Thoracic aorta (tissue), 2 donors: Measurements from ENCODE around the gene CARS1. TPM values are rescaled to one million over a fixed set of nuclear protein-coding genes. Genes with fewer than 3 reads are reported as not detected.
A peak's percentile ranks its signal among the peaks of the same experiment; 100 is the strongest.

Source experiments
- ATAC-seq: fragments of 150-250 bp; one replicate; pipeline ENCODE4 v1.8.0; 2017; ENCODE audit warnings: low read depth; ENCODE audit not compliant: insufficient number of reproducible peaks, low FRiP score
- DNase-seq: peaks from one replicate; pipeline ENCODE4 v3.0.0-alpha.2; 2020; ENCODE audit warnings: low spot score
- H3K27ac ChIP-seq, 2 donors: fragments of 200-600 bp; sonication (generic); 1 replicate in 1 of 2; 2 replicates in 1 of 2; pipeline ENCODE4 v1.5.1; 2016; ENCODE audit warnings: mild to moderate bottlenecking in 2 of 2, moderate library complexity in 2 of 2
- H3K27me3 ChIP-seq: fragments of 200-600 bp; sonication (generic); replicated peaks from 2 replicates; pipeline ENCODE4 v1.6.0; 2016; ENCODE audit warnings: mild to moderate bottlenecking; ENCODE audit not compliant: insufficient read depth
- H3K36me3 ChIP-seq: fragments of 200-600 bp; sonication (generic); one replicate; pipeline ENCODE4 v1.5.1; 2016
- H3K4me1 ChIP-seq, 2 donors: fragments of 200-600 bp; sonication (generic); 1 replicate in 1 of 2; 2 replicates in 1 of 2; pipeline versions ENCODE4 v1.5.1 to v1.6.0; 2016; ENCODE audit warnings: low read depth in 2 of 2, mild to moderate bottlenecking in 1 of 2; ENCODE audit not compliant: control insufficient read depth in 1 of 2
- H3K4me3 ChIP-seq: fragments of 200-600 bp; sonication (generic); 2 replicates; pipeline ENCODE4 v1.5.1; 2016; ENCODE audit warnings: mild to moderate bottlenecking
- H3K9me3 ChIP-seq: fragments of 200-600 bp; sonication (generic); 2 replicates; pipeline ENCODE4 v1.5.1; 2016
- CTCF ChIP-seq: fragments of 200-600 bp; sonication (generic); IDR thresholded peaks from one replicate; pipeline ENCODE4 v1.5.1; 2019; ENCODE audit warnings: antibody characterized with exemption
- total RNA-seq, 2 donors: library from RNA; depleted of rRNA; stranded (reverse); fragments of >200 nt; gene quantifications; one replicate each; pipeline versions ENCODE4 v1.1.0 to v1.2.3, GENCODE V29; 2016

CARS1 gene
- total RNA-seq, 2 donors from 2014 or later = 38.4 to 56.5 TPM

- no peaks in the 10 kb centered on the region for H3K4me1 ChIP-seq
- peak; percentile 99 for TF ChIP-seq CTCF
- H3K9me3 ChIP-seq = no peaks in the 10 kb centered on the region
- no peak for DNase-seq
- no peak overlapping the region for H3K4me3 ChIP-seq
- no peak overlapping the region for H3K27ac ChIP-seq
- H3K27me3 ChIP-seq = no peaks in the 10 kb centered on the region
- no peak for ATAC-seq
- H3K36me3 ChIP-seq = peaks cover 26% of the 10 kb centered on the region
Measured at GRCh38 chr11:3091846-3092602, 34.8 kb upstream of the CARS1 start.

- peaks cover 26% of the 10 kb centered on the region for H3K36me3 ChIP-seq
- ATAC-seq = no peak
Measured at GRCh38 chr11:3091081-3091845, 34.0 kb upstream of the CARS1 start.

GRCh38 chr11:3090096-3090901 is 33.1 kb upstream of the CARS1 start:
- peaks cover 23% of the 10 kb centered on the region for H3K36me3 ChIP-seq
- H3K27ac ChIP-seq = no peak overlapping the region
- no peaks in the 10 kb centered on the region for H3K27me3 ChIP-seq
- ATAC-seq (no peak), DNase-seq (no peak)
- H3K9me3 ChIP-seq = no peaks in the 10 kb centered on the region
- H3K4me3 ChIP-seq = no peak overlapping the region
- no peaks in the 10 kb centered on the region for H3K4me1 ChIP-seq
- no peak for TF ChIP-seq CTCF

More at GRCh38 chr11:3091081-3091845, 34.0 kb upstream of the CARS1 start:
- Histone ChIP-seq H3K4me1 (no peaks in the 10 kb centered on the region), H3K27ac (no peak overlapping the region), H3K4me3 (no peak overlapping the region), H3K27me3 (no peaks in the 10 kb centered on the region), H3K9me3 (no peaks in the 10 kb centered on the region)
- no peak for DNase-seq
- TF ChIP-seq CTCF = no peak

- H3K36me3 ChIP-seq = peaks cover 23% of the 10 kb centered on the region
- H3K4me1 ChIP-seq = no peaks in the 10 kb centered on the region
- ATAC-seq = no peak
- no peak overlapping the region for H3K4me3 ChIP-seq
- H3K27me3 ChIP-seq = no peaks in the 10 kb centered on the region
- no peaks in the 10 kb centered on the region for H3K9me3 ChIP-seq
- no peak for DNase-seq
- H3K27ac ChIP-seq = no peak overlapping the region
- TF ChIP-seq CTCF = no peak
Measured at GRCh38 chr11:3089236-3090061, 32.2 kb upstream of the CARS1 start.
